Hepatocyte (in vitro differentiated cells): ENCODE data around the gene GAP43. TPM values are rescaled to one million over a fixed set of nuclear protein-coding genes. Genes with fewer than 3 reads are reported as not detected.

Experiments
- DNase-seq: peaks from one replicate; pipeline ENCODE4 v3.0.0-alpha.2; 2016; ENCODE audit warnings: low spot score
- H2AFZ ChIP-seq: fragments of 200-600 bp; sonication (generic); 2 replicates; pipeline ENCODE4 v1.6.0; 2016; ENCODE audit warnings: antibody characterized with exemption, mild to moderate bottlenecking
- H3K27ac ChIP-seq: fragments of 200-600 bp; sonication (generic); 2 replicates; pipeline ENCODE4 v1.5.1; 2016; ENCODE audit warnings: mild to moderate bottlenecking
- H3K27me3 ChIP-seq: fragments of 200-600 bp; sonication (generic); 2 replicates; pipeline ENCODE4 v1.6.1; 2016
- H3K36me3 ChIP-seq: fragments of 200-600 bp; sonication (generic); replicated peaks from 2 replicates; pipeline ENCODE4 v1.5.1; 2016; ENCODE audit warnings: low read depth; ENCODE audit not compliant: insufficient read depth
- H3K4me1 ChIP-seq: fragments of 200-600 bp; sonication (generic); 2 replicates; pipeline ENCODE4 v1.5.1; 2016; ENCODE audit warnings: mild to moderate bottlenecking, moderate library complexity; ENCODE audit not compliant: insufficient read depth
- H3K4me2 ChIP-seq: fragments of 200-600 bp; sonication (generic); 2 replicates; pipeline ENCODE4 v1.6.0; 2016
- H3K4me3 ChIP-seq: fragments of 200-600 bp; sonication (generic); 2 replicates; pipeline ENCODE4 v1.5.1; 2016; ENCODE audit warnings: mild to moderate bottlenecking
- H3K79me2 ChIP-seq: fragments of 200-600 bp; sonication (generic); 2 replicates; pipeline ENCODE4 v1.6.0; 2017; ENCODE audit warnings: mild to moderate bottlenecking
- H3K9me2 ChIP-seq: fragments of 200-600 bp; sonication (generic); replicated peaks from 2 replicates; pipeline ENCODE4 v1.6.0; 2017; ENCODE audit warnings: mild to moderate bottlenecking; ENCODE audit not compliant: insufficient read depth
- H3K9me3 ChIP-seq: fragments of 200-600 bp; sonication (generic); 2 replicates; pipeline ENCODE4 v1.5.1; 2016; ENCODE audit warnings: low read depth, mild to moderate bottlenecking
- H4K20me1 ChIP-seq: fragments of 200-600 bp; sonication (generic); 2 replicates; pipeline ENCODE4 v1.6.0; 2016; ENCODE audit warnings: mild to moderate bottlenecking; ENCODE audit not compliant: insufficient read depth, poor library complexity, severe bottlenecking
- EZH2 ChIP-seq: fragments of 200-600 bp; sonication (generic); IDR thresholded peaks from 2 replicates; pipeline ENCODE4 v1.6.1; 2016; ENCODE audit warnings: antibody characterized with exemption, mild to moderate bottlenecking, borderline replicate concordance
- EZH2phosphoT487 ChIP-seq: fragments of 200-600 bp; sonication (generic); IDR thresholded peaks from one replicate; pipeline ENCODE4 v1.6.1; 2018; ENCODE audit warnings: antibody characterized with exemption, mild to moderate bottlenecking, low read depth, moderate library complexity; ENCODE audit not compliant: unreplicated experiment, severe bottlenecking
- WGBS: methylation state at CpG from one replicate; pipeline ENCODE4 v1.1.6; 2016; ENCODE audit warnings: low lambda C conversion rate; ENCODE audit errors: missing lambda C conversion rate; 5-methylcytosine and 5-hydroxymethylcytosine counted together
- polyA plus RNA-seq: library from polyadenylated mRNA; unstranded; fragments of >200 nt; fragmentation: Nextera tagmentation; extraction: Ambion mirVana; gene quantifications from 2 replicates; pipeline ENCODE4 v1.2.1, GENCODE V29; 2016
- total RNA-seq: library from RNA; depleted of rRNA; stranded (reverse); fragments of >200 nt; gene quantifications from 2 replicates; pipeline ENCODE4 v1.2.3, GENCODE V29; 2014
- TF ChIP-seq, protein P1 (sequence below): fragments of 200-600 bp; sonication (generic); IDR thresholded peaks from 2 replicates; pipeline ENCODE4 v1.5.1; 2016; ENCODE audit warnings: antibody characterized with exemption, mild to moderate bottlenecking; ENCODE audit not compliant: poor library complexity

GAP43 gene
- total and polyA plus RNA-seq, 2 experiments from 2014 or later = 0.60 to 0.81 TPM

DNA sequence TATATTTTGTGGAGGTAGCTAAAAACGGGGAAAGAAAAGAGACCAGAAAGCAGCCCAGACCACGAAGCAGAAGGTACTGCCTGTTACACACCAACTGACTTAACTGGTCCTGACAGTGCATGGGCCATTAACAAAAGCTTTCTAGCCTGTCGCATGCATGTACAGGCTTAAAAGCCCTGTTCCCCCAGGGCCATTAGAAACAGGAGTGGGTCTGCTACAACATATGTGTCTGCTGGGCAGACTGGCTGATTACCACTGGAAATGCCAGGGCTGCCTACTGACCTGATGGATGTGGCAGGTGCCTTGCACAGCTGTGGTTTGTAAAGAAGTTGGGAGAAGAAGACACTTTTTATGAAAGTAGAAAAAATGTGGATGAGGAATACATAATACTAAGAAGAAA is 137.4 kb downstream of the GAP43 start:
- Histone ChIP-seq H3K9me2 (no peaks in the 10 kb centered on the region), H2AFZ (no peak overlapping the region), H3K27ac (no peak overlapping the region), H3K4me3 (no peak overlapping the region), H3K4me1 (no peaks in the 10 kb centered on the region), H3K36me3 (no peaks in the 10 kb centered on the region), H3K4me2 (no peak overlapping the region), H4K20me1 (no peaks in the 10 kb centered on the region), H3K27me3 (no peaks in the 10 kb centered on the region), H3K9me3 (no peaks in the 10 kb centered on the region), H3K79me2 (no peaks in the 10 kb centered on the region)
- no peak for TF ChIP-seq EZH2
- TF ChIP-seq, protein P1, sequence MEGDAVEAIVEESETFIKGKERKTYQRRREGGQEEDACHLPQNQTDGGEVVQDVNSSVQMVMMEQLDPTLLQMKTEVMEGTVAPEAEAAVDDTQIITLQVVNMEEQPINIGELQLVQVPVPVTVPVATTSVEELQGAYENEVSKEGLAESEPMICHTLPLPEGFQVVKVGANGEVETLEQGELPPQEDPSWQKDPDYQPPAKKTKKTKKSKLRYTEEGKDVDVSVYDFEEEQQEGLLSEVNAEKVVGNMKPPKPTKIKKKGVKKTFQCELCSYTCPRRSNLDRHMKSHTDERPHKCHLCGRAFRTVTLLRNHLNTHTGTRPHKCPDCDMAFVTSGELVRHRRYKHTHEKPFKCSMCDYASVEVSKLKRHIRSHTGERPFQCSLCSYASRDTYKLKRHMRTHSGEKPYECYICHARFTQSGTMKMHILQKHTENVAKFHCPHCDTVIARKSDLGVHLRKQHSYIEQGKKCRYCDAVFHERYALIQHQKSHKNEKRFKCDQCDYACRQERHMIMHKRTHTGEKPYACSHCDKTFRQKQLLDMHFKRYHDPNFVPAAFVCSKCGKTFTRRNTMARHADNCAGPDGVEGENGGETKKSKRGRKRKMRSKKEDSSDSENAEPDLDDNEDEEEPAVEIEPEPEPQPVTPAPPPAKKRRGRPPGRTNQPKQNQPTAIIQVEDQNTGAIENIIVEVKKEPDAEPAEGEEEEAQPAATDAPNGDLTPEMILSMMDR = no peak
- no peak for TF ChIP-seq EZH2phosphoT487
- no peak for DNase-seq
- WGBS = 57% methylated on average over 3 of the region's 3 CpGs

DNA sequence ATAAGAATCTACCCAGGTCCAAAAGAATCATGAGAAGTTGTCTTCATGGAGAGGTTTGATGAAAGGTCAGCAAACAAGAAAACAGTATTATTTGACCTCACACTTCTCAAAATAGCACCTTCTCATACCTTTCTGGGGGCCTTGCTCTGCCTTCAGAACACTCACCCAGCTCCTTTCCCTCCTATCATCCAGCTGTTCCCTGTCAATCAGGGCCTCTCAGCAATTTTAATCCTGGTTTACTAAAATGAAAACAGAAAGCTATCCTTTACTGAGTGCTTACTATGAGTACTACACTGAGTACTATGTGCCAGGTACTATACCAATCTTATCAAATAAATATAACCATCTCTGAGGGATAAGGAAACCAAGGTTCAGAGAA is 138.6 kb downstream of the GAP43 start:
- Histone ChIP-seq H3K9me2 (no peaks in the 10 kb centered on the region), H4K20me1 (no peaks in the 10 kb centered on the region), H3K4me1 (no peaks in the 10 kb centered on the region), H3K27me3 (no peaks in the 10 kb centered on the region), H2AFZ (no peak overlapping the region), H3K27ac (no peak overlapping the region), H3K4me2 (no peak overlapping the region), H3K36me3 (no peaks in the 10 kb centered on the region), H3K79me2 (no peaks in the 10 kb centered on the region), H3K9me3 (no peaks in the 10 kb centered on the region), H3K4me3 (no peak overlapping the region)
- TF ChIP-seq EZH2 = no peak
- TF ChIP-seq EZH2phosphoT487 = no peak
- TF ChIP-seq, protein P1 = no peak
- no peak for DNase-seq

DNA sequence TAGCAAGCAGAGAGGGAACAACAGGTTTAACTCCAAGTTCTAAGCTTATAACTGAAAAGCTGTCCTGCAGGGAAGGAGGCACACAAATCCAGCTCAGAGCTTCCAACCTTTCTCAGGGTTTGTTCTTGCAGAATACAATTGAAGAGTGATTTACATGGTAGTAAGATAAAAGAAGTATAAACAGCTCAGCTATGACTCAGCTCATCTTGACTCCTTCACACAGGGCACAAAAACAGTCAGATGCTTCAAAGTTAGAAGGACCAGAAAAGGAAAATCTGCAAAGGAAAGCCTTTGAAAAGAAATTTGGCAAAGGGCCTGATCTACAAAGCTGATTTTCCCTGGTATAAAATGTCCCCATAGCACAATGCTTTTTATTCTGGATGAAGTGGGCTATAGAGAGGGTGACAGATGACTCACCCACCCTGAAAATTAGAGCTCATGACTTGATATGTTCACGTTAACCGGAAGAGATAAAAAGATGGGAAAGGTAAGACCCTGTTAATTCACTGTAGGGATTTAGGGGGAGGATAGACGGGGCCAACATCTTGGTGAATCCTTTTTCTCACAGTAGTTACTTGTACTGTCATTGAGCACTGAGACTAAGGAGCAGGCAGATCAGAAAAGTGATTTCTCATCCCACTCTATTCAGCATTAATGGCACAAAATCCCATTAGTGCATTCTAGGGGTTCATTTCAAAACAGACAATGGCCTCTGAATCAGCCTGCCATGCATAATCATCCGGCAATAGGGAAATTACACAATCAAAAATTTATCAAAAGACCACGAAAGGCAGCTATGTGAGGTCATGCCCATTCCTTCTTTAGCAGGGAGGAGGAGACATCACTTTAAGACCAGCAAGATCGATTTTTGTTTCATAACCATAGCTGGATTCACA is 143.5 kb downstream of the GAP43 start:
- no peaks in the 10 kb centered on the region for H3K27me3 ChIP-seq
- no peak for DNase-seq
- no peaks in the 10 kb centered on the region for H4K20me1 ChIP-seq
- no peaks in the 10 kb centered on the region for H3K79me2 ChIP-seq
- TF ChIP-seq, protein P1 = no peak
- TF ChIP-seq EZH2 (no peak), EZH2phosphoT487 (no peak)
- H3K36me3 ChIP-seq = no peaks in the 10 kb centered on the region
- no peak overlapping the region for H3K4me3 ChIP-seq
- no peaks in the 10 kb centered on the region for H3K9me2 ChIP-seq
- no peak overlapping the region for H3K4me2 ChIP-seq
- 75% methylated on average over 6 of the region's 6 CpGs for WGBS
- no peaks in the 10 kb centered on the region for H3K9me3 ChIP-seq
- no peaks in the 10 kb centered on the region for H3K4me1 ChIP-seq
- no peak overlapping the region for H3K27ac ChIP-seq
- no peak overlapping the region for H2AFZ ChIP-seq
